SK-N-SH (cell line): Measurements from ENCODE around the gene KRTAP13-3. TPM values are rescaled to one million over a fixed set of nuclear protein-coding genes. Genes with fewer than 3 reads are reported as not detected.

Experiments used
- CTCF ChIA-PET: fragments of 300-600, 350-600 bp; formaldehyde crosslinking; extraction: SDS; loops from one replicate; lab custom pipeline; 2021; lab: Yijun Ruan, JAX
- POLR2A ChIA-PET: fragments of 350-600 bp; sonication (Branson Sonifier 250); formaldehyde crosslinking; extraction: SDS; loops from one replicate; lab custom pipeline; 2020; ENCODE audit warnings: antibody characterized with exemption, inconsistent platforms; lab: Yijun Ruan, JAX
- DNase-seq: peaks from one replicate; pipeline ENCODE4 v3.0.0; 2012
- H2AFZ ChIP-seq: fragments of 200-600 bp; sonication (generic); 2 replicates; pipeline ENCODE4 v1.8.1; 2016; ENCODE audit warnings: antibody characterized with exemption, mild to moderate bottlenecking, low read depth
- H3F3A ChIP-seq: fragments of 200-600 bp; sonication (generic); replicated peaks from 2 replicates; pipeline ENCODE3; 2016; ENCODE audit warnings: antibody characterized with exemption, mild to moderate bottlenecking; ENCODE audit not compliant: insufficient read depth
- H3K27ac ChIP-seq, 2 experiments: fragments of 200-500 bp in 1 of 2; fragments of 200-600 bp in 1 of 2; sonication (Bioruptor generic) in 1 of 2; sonication (generic), shearing (Covaris generic) in 1 of 2; 2 replicates each; pipeline versions ENCODE4 v1.5.1 to v1.6.1; 2014 to 2016; ENCODE audit warnings: low read depth in 2 of 2, inconsistent platforms in 1 of 2, low read length in 1 of 2, mild to moderate bottlenecking in 1 of 2, mixed read lengths in 1 of 2
- H3K27me3 ChIP-seq: fragments of 200-600 bp; sonication (generic), shearing (Covaris generic); 2 replicates; pipeline ENCODE4 v1.6.1; 2016; ENCODE audit warnings: mixed run types; ENCODE audit not compliant: insufficient read depth
- H3K36me3 ChIP-seq, 2 experiments: fragments of 200-500 bp in 1 of 2; fragments of 200-600 bp in 1 of 2; sonication (Bioruptor generic) in 1 of 2; sonication (generic) in 1 of 2; replicated peaks in 1 of 2; 2 replicates each; pipeline versions ENCODE3 to v1.5.1; 2014 to 2016; ENCODE audit warnings: low read length in 1 of 2, mild to moderate bottlenecking in 1 of 2; ENCODE audit not compliant: insufficient read depth in 2 of 2, control insufficient read depth in 1 of 2
- H3K4me1 ChIP-seq, 2 experiments: fragments of 200-500 bp in 1 of 2; fragments of 200-600 bp in 1 of 2; sonication (Bioruptor generic) in 1 of 2; sonication (generic), shearing (Covaris generic) in 1 of 2; 2 replicates each; pipeline versions ENCODE4 v1.5.1 to v1.6.1; 2014 to 2016; ENCODE audit warnings: low read depth in 1 of 2, low read length in 1 of 2, mixed run types in 1 of 2; ENCODE audit not compliant: insufficient read depth in 2 of 2, control insufficient read depth in 1 of 2
- H3K4me2 ChIP-seq: fragments of 200-600 bp; sonication (generic), shearing (Covaris generic); 2 replicates; pipeline ENCODE4 v1.6.1; 2017; ENCODE audit warnings: mixed run types
- H3K4me3 ChIP-seq, 2 experiments: fragments of 200-500 bp in 1 of 2; fragments of 200-600 bp in 1 of 2; sonication (Bioruptor generic) in 1 of 2; sonication (generic), shearing (Covaris generic) in 1 of 2; 2 replicates each; pipeline versions ENCODE4 v1.5.1 to v1.8.1; 2014 to 2016; ENCODE audit warnings: low read depth in 2 of 2, inconsistent platforms in 1 of 2, low read length in 1 of 2, mild to moderate bottlenecking in 1 of 2, mixed read lengths in 1 of 2, moderate library complexity in 1 of 2
- H3K79me2 ChIP-seq: fragments of 200-600 bp; sonication (generic); 2 replicates; pipeline ENCODE4 v1.8.1; 2017; ENCODE audit warnings: mild to moderate bottlenecking; ENCODE audit not compliant: insufficient read depth
- H3K9ac ChIP-seq: fragments of 200-600 bp; sonication (generic); 2 replicates; pipeline ENCODE4 v1.6.1; 2017; ENCODE audit warnings: mixed run types
- H3K9me2 ChIP-seq: fragments of 200-600 bp; sonication (generic); 2 replicates; pipeline ENCODE4 v1.6.1; 2017; ENCODE audit warnings: mixed run types
- H3K9me3 ChIP-seq: fragments of 200-600 bp; sonication (generic); 2 replicates; pipeline ENCODE4 v1.6.1; 2017; ENCODE audit warnings: mixed run types, mild to moderate bottlenecking, moderate library complexity
- H4K20me1 ChIP-seq: fragments of 200-600 bp; sonication (generic); 2 replicates; pipeline ENCODE4 v1.6.1; 2017; ENCODE audit warnings: mild to moderate bottlenecking, mixed run types; ENCODE audit not compliant: insufficient read depth
- ELF1 ChIP-seq: IDR thresholded peaks from 2 replicates; pipeline ENCODE4 v1.4.0; 2012
- EP300 ChIP-seq, 2 experiments: IDR thresholded peaks; 2 replicates each; pipeline versions ENCODE4 v1.4.0 to v1.6.1; 2012; ENCODE audit warnings: borderline replicate concordance in 1 of 2, low read depth in 1 of 2, low read length in 1 of 2
- FOSL2 ChIP-seq: IDR thresholded peaks from 2 replicates; pipeline ENCODE4 v1.4.0; 2012; ENCODE audit warnings: low read depth, mild to moderate bottlenecking, moderate library complexity, borderline replicate concordance
- FOXJ3 ChIP-seq: sonication (generic); formaldehyde crosslinking; IDR thresholded peaks from 2 replicates; pipeline ENCODE4 v1.5.1; 2020; ENCODE audit warnings: mild to moderate bottlenecking, missing genetic modification reagents
- FOXM1 ChIP-seq: IDR thresholded peaks from 2 replicates; pipeline ENCODE4 v1.4.0; 2012; ENCODE audit warnings: low read depth, mild to moderate bottlenecking
- GABPA ChIP-seq: IDR thresholded peaks from 2 replicates; pipeline ENCODE4 v1.4.0; 2012; ENCODE audit warnings: low read depth, mild to moderate bottlenecking
- MXI1 ChIP-seq: IDR thresholded peaks from 2 replicates; pipeline ENCODE4 v1.6.1; 2012; ENCODE audit warnings: mild to moderate bottlenecking, low read depth, low read length, improper control_type of control experiment
- NRF1 ChIP-seq: IDR thresholded peaks from 2 replicates; pipeline ENCODE4 v1.6.1; 2012; ENCODE audit warnings: low read depth, mild to moderate bottlenecking, low read length
- POLR2AphosphoS5 ChIP-seq: IDR thresholded peaks from 2 replicates; pipeline ENCODE4 v1.6.1; 2012; ENCODE audit warnings: low read depth, low read length
- RAD21 ChIP-seq: IDR thresholded peaks from 2 replicates; pipeline ENCODE4 v1.6.1; 2012; ENCODE audit warnings: mild to moderate bottlenecking, low read length
- SMC3 ChIP-seq: IDR thresholded peaks from 2 replicates; pipeline ENCODE4 v1.6.1; 2012; ENCODE audit warnings: low read depth, low read length, improper control_type of control experiment
- TAF1 ChIP-seq: IDR thresholded peaks from 2 replicates; pipeline ENCODE4 v1.6.1; 2012; ENCODE audit warnings: low read depth, mild to moderate bottlenecking, low read length, moderate library complexity, borderline replicate concordance
- TCF12 ChIP-seq: IDR thresholded peaks from 2 replicates; pipeline ENCODE4 v1.4.0; 2012
- TEAD4 ChIP-seq: IDR thresholded peaks from 2 replicates; pipeline ENCODE4 v1.4.0; 2012; ENCODE audit warnings: mild to moderate bottlenecking, borderline replicate concordance; ENCODE audit not compliant: insufficient read depth
- YY1 ChIP-seq: IDR thresholded peaks from 2 replicates; pipeline ENCODE4 v1.4.0; 2012; ENCODE audit warnings: low read depth, mild to moderate bottlenecking
- WGBS: methylation state at CpG from one replicate; pipeline ENCODE4 v1.1.6; 2017; ENCODE audit warnings: low lambda C conversion rate; 5-methylcytosine and 5-hydroxymethylcytosine counted together
- polyA plus RNA-seq, 3 experiments: library from polyadenylated mRNA; depleted of rRNA; stranded (reverse); fragments of >200 nt; gene quantifications; 2 replicates each; pipeline ENCODE4 v1.2.3, GENCODE V29; 2012
- TF ChIP-seq, protein P1 (sequence below): IDR thresholded peaks from 2 replicates; pipeline ENCODE4 v1.4.0; 2012; ENCODE audit warnings: low read depth
- TF ChIP-seq, protein P2 (sequence below): fragments of 150-350 bp; IDR thresholded peaks from 2 replicates; pipeline ENCODE4 v1.6.1; 2017; ENCODE audit warnings: antibody characterized with exemption, low read length, low read depth, borderline replicate concordance
- TF ChIP-seq, protein P3 (sequence below): IDR thresholded peaks from 2 replicates; pipeline ENCODE4; 2012
- TF ChIP-seq, protein P4 (sequence below): IDR thresholded peaks from 2 replicates; pipeline ENCODE4 v1.6.1; 2012; ENCODE audit warnings: mild to moderate bottlenecking, low read depth, low read length, moderate library complexity
- TF ChIP-seq, protein P5 (sequence below): IDR thresholded peaks from 2 replicates; pipeline ENCODE4 v1.4.0; 2012; ENCODE audit warnings: low read depth, borderline replicate concordance

The KRTAP13-3 gene
- polyA plus RNA-seq, 1 of the 3 experiments (the other 2 are of a cell fraction), result not detected

DNA sequence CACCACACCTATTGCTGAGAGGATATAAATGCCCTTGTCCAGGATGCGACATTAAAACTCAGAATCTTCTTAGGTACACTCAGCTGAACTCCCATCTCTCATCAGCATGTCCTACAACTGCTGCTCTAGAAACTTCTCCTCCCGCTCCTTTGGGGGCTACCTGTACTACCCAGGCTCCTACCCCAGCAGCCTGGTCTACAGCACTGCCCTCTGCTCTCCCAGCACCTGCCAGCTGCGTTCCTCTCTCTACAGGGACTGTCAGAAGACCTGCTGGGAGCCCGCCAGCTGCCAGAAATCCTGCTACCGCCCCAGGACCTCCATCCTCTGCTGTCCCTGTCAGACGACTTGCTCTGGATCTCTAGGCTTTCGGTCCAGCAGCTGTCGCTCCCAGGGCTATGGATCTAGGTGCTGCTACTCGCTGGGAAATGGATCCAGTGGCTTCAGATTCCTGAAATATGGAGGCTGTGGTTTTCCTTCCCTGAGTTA lies 4.5 kb upstream of the KRTAP13-3 start, which contains the start of gene KRTAP13-4:
TSS of gene KRTAP13-4 (plus strand) at position 51 of the 486 bp plus-strand sequence. CDS start at position 107, 56 bp downstream.
- H3K79me2 ChIP-seq, result no peaks in the 10 kb centered on the region
- CTCF ChIA-PET, result interaction anchor here (1.0 kb wide), 1 partner anchor 22 kb away, joined by 4 read pairs; no protein-coding TSS in a partner anchor
- TF ChIP-seq TCF12 (no peak), POLR2AphosphoS5 (no peak), GABPA (no peak), TAF1 (no peak), YY1 (no peak), TEAD4 (no peak), FOSL2 (no peak), ELF1 (no peak), NRF1 (no peak), RAD21 (no peak), FOXJ3 (CRISPR knock-in tag) (no peak), MXI1 (no peak), SMC3 (no peak), FOXM1 (no peak), EP300 (IDR thresholded peaks at IDR 0.05; ENCODE audit: borderline replicate concordance in 1 of 2, low read depth in 1 of 2, low read length in 1 of 2) (no peak)
- TF ChIP-seq, protein P1, sequence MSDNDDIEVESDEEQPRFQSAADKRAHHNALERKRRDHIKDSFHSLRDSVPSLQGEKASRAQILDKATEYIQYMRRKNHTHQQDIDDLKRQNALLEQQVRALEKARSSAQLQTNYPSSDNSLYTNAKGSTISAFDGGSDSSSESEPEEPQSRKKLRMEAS, result no peak
- TF ChIP-seq, protein P2, sequence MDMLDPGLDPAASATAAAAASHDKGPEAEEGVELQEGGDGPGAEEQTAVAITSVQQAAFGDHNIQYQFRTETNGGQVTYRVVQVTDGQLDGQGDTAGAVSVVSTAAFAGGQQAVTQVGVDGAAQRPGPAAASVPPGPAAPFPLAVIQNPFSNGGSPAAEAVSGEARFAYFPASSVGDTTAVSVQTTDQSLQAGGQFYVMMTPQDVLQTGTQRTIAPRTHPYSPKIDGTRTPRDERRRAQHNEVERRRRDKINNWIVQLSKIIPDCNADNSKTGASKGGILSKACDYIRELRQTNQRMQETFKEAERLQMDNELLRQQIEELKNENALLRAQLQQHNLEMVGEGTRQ, result no peak
- TF ChIP-seq, protein P3, sequence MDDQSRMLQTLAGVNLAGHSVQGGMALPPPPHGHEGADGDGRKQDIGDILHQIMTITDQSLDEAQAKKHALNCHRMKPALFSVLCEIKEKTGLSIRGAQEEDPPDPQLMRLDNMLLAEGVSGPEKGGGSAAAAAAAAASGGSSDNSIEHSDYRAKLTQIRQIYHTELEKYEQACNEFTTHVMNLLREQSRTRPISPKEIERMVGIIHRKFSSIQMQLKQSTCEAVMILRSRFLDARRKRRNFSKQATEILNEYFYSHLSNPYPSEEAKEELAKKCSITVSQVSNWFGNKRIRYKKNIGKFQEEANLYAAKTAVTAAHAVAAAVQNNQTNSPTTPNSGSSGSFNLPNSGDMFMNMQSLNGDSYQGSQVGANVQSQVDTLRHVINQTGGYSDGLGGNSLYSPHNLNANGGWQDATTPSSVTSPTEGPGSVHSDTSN, result no peak
- TF ChIP-seq, protein P4, sequence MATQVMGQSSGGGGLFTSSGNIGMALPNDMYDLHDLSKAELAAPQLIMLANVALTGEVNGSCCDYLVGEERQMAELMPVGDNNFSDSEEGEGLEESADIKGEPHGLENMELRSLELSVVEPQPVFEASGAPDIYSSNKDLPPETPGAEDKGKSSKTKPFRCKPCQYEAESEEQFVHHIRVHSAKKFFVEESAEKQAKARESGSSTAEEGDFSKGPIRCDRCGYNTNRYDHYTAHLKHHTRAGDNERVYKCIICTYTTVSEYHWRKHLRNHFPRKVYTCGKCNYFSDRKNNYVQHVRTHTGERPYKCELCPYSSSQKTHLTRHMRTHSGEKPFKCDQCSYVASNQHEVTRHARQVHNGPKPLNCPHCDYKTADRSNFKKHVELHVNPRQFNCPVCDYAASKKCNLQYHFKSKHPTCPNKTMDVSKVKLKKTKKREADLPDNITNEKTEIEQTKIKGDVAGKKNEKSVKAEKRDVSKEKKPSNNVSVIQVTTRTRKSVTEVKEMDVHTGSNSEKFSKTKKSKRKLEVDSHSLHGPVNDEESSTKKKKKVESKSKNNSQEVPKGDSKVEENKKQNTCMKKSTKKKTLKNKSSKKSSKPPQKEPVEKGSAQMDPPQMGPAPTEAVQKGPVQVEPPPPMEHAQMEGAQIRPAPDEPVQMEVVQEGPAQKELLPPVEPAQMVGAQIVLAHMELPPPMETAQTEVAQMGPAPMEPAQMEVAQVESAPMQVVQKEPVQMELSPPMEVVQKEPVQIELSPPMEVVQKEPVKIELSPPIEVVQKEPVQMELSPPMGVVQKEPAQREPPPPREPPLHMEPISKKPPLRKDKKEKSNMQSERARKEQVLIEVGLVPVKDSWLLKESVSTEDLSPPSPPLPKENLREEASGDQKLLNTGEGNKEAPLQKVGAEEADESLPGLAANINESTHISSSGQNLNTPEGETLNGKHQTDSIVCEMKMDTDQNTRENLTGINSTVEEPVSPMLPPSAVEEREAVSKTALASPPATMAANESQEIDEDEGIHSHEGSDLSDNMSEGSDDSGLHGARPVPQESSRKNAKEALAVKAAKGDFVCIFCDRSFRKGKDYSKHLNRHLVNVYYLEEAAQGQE, result no peak
- TF ChIP-seq, protein P5, sequence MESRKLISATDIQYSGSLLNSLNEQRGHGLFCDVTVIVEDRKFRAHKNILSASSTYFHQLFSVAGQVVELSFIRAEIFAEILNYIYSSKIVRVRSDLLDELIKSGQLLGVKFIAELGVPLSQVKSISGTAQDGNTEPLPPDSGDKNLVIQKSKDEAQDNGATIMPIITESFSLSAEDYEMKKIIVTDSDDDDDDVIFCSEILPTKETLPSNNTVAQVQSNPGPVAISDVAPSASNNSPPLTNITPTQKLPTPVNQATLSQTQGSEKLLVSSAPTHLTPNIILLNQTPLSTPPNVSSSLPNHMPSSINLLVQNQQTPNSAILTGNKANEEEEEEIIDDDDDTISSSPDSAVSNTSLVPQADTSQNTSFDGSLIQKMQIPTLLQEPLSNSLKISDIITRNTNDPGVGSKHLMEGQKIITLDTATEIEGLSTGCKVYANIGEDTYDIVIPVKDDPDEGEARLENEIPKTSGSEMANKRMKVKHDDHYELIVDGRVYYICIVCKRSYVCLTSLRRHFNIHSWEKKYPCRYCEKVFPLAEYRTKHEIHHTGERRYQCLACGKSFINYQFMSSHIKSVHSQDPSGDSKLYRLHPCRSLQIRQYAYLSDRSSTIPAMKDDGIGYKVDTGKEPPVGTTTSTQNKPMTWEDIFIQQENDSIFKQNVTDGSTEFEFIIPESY, result no peak
- TF ChIP-seq, all 33 proteins: peak for 0
- Histone ChIP-seq H4K20me1 (no peaks in the 10 kb centered on the region), H3K27ac (no peak within 1 kb of the TSS), H3K9ac (no peak within 1 kb of the TSS), H3K4me3 (no peak within 1 kb of the TSS), H3K4me1 (no peaks in the 10 kb centered on the region), H3K27me3 (no peaks in the 10 kb centered on the region), H3K4me2 (no peak within 1 kb of the TSS), H3K36me3 (no peaks in the 10 kb centered on the region), H3F3A (no peaks in the 10 kb centered on the region), H3K9me2 (no peaks in the 10 kb centered on the region), H2AFZ (no peak within 1 kb of the TSS), H3K9me3 (no peaks in the 10 kb centered on the region)
- 0% methylated on average over 6 of the region's 9 CpGs for WGBS
- DNase-seq, result no peak
- POLR2A ChIA-PET, result no interaction called here
